TTC549 (cell line): Measurements from ENCODE around the gene KCNC3.

Experiments used
- FAIRE-seq: peaks from 2 replicates; lab custom pipeline; 2012; peaks lifted over from hg19 to GRCh38; lab: Jason Lieb, UNC

The KCNC3 gene

DNA sequence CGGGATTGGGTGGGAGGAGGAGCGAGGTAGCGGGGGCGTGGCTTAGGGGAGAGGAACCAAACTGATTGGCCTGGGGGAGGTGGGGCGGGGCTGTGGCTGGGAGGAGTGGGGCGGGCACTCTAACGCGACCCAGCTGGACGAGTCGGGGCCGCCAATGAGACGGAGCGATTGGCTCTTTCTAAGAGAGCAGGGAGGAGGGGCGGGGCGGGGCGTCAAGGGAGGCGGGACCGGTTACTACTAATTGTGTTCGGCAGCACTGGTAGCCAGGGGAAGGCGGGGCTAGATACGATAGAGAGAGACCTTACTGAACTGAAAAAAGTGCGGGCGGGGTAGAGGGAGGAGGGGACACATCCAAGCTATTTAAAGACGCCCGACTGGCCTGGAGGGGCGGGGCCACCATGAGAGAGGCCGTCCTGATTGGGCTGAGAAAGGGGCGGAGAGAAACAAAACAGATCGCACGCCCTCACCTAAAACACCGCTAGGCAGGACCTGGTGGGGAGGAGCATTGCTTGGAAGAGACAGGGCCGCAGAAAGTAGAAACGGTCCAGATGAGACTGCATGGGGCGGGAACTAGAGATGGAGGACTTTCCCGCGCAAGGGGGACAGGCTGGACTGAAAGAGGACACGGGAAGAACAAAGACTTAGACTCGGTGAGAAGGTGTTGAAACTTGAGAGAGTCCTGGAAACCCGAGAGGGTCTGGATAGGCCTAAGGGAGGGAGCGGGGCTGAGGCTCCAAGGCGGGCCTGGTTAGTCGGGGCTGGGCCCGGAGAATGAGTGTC is at the start of gene KCNC3:
KCNC3 (minus strand) TSS at position 232 of the 780 bp plus-strand sequence. CDS start 295 bp downstream, outside the sequence.
- FAIRE-seq: peak; percentile 98

DNA sequence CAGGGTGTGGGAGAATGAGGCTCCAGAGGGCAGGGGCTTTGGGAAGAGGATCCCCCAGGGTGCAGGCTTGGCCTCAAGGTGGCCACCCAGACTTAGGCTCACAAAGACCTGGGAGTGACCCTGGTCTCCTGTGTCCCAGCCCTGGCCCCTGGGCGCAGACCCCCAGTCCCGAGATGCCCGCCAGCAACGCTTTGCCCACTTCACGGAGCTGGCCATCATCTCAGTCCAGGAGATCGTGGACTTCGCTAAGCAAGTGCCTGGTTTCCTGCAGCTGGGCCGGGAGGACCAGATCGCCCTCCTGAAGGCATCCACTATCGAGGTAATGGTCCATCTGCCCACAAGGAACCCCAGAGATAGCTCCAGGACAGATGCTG is 49.7 kb upstream of the KCNC3 start:
- FAIRE-seq: no peak

DNA sequence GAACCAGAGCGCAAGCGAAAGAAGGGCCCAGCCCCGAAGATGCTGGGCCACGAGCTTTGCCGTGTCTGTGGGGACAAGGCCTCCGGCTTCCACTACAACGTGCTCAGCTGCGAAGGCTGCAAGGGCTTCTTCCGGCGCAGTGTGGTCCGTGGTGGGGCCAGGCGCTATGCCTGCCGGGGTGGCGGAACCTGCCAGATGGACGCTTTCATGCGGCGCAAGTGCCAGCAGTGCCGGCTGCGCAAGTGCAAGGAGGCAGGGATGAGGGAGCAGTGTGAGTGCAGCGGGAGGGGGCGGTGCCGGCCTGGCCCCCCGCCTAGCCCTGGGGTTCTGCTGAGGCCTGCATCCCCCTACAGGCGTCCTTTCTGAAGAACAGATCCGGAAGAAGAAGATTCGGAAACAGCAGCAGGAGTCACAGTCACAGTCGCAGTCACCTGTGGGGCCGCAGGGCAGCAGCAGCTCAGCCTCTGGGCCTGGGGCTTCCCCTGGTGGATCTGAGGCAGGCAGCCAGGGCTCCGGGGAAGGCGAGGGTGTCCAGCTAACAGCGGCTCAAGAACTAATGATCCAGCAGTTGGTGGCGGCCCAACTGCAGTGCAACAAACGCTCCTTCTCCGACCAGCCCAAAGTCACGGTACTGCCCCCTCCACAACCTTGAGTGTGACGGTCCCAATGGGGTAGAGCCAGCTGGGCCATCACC is 49.1 kb upstream of the KCNC3 start:
- no peak for FAIRE-seq

DNA sequence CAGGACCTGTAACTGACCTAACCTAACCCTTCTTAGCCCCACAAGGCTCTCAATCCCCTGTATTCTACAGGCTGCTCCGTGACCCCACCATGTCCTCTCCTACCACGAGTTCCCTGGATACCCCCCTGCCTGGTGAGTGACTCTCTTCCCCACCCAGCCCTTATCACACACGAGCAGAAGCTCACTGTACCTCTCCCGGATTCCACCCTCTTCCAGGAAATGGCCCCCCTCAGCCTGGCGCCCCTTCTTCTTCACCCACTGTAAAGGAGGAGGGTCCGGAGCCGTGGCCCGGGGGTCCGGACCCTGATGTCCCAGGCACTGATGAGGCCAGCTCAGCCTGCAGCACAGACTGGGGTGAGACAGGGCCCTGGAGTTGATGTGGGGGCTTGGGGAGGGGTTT is 48.3 kb upstream of the KCNC3 start:
- FAIRE-seq: no peak

DNA sequence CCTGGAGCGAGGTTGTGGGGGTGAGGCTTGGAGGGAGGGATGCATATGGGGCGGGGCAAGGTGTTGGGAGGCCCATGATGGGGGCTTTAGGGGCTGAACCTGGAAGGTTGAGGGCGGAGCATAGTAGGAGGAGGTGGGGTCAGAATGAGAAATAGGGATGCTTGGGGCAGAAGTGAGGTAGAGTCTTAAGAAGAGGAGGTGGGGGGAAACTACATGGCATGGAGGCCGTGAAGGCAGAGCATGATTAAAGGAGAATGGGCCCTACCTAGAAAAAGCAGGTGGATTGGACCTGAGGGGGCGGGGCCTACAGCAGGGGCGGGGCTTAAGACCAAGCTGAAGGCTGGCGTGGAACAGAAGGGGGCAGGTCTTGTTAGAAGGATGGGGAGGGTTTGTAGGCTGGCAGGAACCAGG is 47.9 kb upstream of the KCNC3 start:
- FAIRE-seq: no peak

DNA sequence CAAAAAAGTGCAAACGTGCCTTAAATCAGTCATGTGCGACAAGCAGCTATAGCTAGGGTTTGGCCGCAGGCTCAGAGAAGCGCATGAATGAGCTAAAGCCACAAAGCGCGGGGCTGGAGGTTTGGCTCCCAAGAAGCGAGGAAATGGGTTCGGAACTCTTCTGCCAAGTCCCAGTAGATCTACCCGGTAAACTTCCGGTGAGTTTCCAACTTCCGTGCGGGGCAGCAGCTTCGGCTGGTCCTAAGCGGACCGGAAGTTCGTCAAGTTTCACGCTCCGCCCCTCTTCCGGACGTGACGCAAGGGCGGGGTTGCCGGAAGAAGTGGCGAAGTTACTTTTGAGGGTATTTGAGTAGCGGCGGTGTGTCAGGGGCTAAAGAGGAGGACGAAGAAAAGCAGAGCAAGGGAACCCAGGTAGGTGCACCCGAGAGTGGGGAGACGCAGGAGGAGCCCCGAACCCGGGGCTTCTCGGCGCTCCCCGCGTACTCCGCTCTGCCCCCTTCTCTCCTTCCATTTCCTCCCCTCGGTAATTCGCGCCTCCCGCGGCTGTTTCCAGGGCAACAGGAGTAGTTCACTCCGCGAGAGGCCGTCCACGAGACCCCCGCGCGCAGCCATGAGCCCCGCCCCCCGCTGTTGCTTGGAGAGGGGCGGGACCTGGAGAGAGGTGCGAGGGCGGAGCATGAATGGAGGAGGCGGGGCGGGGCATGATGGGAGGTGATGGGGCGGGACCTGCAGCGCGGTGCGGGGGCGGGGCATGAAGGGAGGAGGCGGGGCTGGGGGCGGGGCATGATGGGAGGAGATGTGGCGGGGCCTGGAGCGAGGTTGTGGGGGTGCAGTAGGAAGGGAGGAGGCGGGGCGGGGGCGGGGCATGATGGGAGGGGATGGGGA is 47.2 kb upstream of the KCNC3 start, which contains the start of gene NR1H2:
NR1H2 (plus strand) TSS at position 292 of the 885 bp plus-strand sequence. CDS start 1,149 bp downstream, outside the sequence.
- peak; percentile 29 for FAIRE-seq

DNA sequence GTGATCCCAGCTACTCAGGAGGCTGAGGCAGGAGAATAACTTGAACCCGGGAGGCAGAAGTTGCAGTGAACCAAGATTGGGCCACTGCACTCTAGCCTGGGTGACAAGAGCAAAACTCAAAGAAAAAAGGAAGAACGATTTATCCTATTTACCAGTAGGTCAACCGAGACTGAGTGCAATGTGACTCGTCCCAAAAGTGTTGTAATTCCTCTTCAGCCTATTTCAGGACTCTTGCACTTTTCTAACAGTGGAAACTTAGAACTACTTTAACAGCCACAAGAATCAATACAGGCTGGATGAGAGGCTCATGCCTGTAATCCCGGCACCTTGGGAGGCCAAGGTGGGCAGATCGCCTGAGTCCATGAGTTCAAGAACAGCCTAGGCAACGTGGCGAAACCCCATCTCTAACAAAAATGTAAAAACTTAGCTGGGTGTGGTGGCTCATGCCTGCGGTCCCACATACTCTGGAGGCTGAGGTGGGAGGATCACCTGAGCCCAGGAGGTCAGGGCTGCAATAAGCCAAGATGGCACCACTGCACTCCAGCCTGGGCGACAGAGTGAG is 42.8 kb upstream of the KCNC3 start:
- FAIRE-seq: no peak

DNA sequence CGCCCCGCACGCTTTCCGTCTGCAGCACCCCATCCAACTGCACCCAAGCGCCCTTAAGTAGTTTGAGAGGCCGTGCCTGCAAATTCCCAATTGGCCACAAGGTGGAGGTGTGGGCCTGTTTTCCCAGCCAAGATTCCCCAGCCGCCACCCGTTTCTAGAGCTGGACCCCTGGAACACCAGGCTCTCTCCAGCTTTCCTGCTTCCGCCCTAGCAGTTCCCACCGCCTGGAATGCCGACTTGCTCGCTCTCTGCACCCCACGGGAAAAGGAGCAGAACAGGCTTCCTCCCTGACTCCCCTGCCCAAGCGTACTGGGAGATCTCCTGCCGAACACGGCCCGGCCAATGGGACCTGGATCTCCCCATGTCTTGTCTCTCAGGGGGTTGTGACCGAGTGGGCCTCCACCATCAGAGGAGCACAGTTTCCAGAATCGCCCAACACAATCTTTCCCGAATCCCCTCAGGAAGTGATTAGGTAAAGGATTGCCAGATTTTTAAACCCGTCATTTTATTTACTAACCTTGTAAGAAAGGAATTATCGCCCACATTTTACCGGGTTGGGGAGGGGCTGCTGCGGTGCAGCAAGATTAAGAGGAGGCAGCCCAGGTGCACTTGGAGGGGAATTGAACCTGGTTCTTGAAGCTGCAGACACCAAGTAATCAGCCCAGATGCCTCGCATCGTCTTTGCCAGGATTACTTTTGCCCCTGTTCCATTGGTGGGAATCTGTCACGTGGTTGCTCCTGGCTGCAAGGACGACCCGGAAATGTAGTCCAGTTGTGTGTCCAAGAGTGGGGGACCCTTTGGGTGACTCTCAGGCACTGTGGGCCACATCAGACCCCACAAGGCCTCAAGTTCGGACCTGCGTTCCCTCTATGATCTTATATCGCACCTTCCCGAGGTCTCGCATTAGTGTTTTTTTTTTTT is 39.7 kb upstream of the KCNC3 start:
- FAIRE-seq: no peak

DNA sequence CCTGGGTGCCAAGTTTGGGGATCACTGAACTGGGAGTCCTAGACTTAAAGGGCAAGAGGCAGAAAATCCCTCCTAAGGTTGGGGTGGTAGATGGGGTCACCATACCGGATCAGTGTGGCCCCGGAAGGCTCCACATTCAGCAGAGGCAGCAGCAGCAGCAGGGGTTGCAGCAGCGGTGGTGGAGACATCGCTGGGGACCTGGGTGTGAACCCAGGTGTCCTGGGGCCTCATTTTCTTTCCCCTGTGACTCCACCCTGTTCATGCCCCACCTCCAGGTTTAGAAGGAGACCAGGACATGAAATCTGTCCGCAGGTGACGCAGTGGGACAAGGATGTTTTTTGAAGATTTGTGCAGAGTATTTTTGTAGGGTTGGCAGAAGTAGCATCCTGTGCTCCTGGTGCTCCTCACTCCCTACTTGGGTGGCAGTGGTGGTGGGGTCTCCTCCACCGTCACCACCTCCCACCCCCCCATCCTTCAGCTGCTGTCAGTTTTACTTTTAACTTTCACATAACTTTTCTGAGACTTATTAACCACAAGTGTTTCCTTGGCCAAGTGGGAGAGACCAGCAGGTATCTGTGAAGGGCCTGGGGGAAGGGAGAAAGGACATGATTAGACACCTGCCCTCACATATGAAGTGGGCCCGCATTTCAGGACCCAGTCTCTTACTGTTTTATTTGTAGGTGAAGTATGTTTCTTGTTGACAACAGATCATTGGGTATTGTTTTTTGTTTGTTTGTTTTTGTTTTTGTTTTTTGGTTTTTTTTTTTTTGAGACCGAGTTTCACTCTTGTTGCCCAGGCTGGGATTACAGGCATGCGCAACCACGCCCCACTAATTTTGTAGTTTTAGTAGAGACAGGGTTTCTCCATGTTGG is 36.5 kb upstream of the KCNC3 start, which contains the start of gene NAPSA:
NAPSA (minus strand) TSS at position 206 of the 873 bp plus-strand sequence; CDS start at position 188, 18 bp downstream.
- FAIRE-seq: no peak

DNA sequence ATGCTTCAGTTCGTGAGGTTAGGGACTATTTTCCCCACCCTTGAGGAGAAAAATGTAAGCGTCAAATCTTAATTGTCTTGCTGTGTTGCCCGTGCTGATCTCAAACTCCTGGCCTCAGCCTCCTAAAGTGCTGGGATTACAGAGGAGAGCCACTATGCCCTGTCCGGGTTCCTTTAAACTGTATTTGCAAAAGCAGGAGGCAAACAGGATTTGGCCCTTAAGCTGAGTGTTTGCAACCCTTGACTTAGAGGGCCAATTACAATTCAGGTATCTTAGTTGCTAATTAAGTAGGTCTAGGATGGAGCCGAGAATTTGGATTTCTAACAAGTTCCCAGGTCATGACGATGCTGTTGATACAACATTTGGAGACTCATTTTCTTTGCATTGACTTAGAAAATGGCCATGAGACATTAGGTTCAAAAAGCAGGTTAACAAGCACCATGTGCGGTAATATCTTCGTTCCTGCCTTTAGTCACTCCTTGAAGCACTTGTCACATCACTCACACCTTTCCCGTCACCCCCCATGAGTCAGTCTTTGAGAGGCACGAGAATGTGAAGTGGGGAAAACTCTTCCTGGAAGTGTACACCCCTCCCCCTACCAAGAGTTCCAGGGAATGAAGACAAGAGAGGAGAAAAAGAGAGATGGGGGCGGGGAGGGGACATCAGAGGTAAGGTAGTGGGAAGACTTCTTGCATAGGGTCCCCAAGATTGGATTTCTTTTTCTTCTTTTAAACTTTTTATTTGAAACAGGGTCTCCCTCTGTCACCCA is 33.7 kb upstream of the KCNC3 start:
- no peak for FAIRE-seq

DNA sequence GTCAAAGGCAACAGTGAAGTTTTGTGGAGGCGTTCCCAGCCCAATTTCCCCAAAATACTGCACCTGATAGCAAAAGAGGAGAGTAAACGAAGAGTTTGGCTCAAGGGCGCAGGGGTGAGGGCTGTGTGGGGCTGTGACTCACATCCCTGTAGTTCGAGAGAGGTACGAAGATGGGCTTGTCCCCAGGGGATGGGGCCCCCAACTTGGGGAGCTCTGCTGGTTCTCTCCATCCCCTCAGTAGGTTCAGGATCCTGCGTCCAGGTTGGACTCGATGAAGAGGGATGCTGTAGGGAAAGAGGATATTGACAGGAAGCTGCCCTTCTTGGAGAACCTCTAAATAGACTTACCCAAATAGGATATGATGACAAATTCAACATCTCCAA is 32.8 kb upstream of the KCNC3 start:
- FAIRE-seq: no peak

DNA sequence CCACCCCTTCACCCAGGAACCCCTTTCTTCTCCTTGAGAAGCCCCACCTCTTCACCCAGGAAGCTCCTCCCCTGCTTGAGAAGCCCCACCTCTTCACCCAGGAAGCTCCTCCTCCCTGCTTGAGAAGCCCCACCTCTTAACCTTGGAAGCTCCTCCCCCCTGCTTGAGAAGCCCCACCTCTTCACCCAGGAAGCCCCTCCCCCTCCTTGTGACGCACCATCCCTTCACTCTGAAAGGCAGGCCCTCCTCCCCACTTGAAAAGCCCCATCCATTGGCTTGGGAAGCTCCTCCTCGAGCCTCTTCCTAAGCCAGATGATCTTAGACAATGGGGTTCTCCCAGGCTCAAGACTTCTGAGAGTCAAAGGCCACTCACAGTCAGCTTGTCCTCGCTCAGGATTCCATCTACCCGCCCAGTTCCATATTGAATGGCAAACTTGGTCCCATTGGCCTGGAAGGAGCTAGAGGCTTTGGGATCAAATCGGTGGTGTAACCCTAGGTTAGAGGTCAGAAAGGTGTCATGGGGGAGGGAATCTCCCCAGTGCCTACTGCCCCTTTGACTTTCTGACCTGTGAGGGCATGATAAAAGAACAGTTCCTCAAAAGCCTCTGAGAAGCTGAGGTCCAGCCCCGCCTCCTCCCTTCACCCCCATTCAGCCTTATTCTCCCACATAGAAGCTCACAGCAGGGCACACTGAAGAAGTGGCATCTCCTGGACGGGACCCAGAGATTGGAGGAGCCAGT is 32.3 kb upstream of the KCNC3 start:
- FAIRE-seq: no peak

DNA sequence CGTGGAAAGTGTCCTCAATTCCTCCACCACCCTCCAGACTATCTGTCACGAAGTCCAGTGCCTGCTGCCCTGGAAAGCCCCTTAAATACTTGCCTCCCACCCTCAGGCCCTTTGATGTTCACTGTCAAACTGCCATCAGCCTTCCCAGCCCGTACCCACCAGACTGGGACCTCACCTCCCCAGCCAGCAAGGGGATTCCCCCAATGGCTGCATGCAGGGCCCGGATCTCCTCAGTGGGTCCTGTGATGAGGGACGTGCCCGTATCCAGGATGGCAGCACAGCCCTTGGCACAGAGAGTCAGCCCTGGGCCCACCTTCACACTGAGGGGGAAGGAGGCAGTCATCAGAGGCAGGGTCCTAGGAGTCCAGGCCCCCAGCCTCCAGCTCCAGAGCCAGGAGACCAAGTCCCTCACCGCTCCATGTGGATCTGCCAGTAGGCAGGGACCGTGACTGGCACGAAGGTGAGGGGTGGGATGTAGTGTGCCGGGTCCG is 30.2 kb upstream of the KCNC3 start:
- no peak for FAIRE-seq

DNA sequence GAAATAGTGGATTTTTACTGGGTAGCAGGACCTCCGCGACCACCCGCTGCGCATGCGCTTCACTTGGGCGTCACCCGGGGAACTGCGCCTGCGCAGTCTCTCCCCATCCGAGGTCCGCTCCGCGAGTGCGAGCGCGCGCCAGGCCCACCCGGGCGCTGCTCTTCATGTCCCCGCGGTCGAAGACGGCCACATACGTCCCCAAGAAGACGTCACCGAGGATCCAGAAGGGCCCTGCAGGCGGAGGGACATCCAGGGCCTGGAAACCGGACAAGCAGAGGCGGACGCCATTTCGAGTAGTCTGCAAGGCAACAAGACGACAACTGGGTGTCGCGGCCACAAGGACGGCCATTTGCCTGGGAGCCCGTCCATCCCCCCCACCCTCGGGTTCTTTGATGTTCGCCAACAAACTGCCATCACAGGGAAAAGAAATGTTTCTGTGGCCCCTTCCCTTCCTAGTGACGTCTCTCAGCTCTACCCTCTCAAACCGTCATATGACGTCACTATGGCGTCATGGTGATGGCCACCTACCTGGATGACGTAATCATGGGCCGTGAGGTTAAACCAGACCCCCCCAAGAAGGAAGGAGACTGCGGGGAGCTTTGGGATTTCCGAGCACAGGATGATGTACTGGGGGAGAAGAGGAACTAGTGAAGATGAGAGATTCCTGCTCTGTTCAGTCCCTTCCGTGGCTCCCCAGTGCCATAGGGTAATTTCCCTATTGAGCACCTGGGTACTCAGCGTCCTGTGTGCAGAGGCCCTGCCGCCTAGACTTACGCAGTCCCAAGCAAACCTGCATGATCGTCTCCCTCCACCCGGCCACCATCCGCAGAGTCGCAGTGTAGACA is 29.5 kb upstream of the KCNC3 start:
- FAIRE-seq: no peak

DNA sequence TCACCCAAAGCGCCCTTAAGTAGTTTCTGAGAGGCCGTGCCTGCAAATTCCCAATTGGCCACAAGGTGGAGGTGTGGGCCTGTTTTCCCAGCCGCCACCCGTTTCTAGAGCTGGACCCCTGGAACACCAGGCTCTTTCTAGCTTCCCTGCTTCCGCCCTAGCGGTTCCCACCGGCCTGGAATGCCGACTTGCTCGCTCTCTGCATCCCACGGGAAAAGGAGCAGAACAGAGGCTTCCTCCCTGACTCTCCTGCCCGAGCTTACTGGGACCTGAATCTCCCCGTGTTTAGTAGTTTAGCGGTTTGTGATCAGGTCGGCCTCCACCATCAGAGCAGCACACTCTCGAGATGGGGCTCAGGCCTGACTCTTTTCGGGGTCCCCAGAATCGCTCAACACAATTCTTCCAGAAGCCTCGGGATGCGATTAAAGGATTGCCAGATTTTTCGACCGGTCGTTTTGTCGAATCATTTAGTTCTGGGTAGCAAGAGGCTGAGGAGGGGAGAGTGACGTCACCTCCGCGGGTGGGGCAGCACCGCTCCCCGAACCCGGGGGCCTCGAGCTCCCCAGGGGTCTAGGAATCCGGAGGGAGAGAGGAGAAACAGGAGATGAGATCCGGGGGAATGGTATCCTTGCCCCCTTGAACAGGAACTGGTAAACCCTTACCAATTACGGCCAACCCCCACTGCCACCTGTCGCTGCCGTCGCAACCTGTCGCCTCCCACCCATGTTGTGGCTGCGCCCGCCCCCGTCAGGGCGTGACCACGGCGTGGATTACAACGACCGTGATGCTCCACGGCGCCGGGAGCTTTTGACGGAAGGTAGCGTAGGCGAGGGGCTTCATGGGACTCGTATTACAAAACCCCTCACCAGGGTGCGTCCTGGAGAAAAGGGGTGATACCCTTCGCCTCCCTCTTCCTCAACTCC is 28.3 kb upstream of the KCNC3 start:
- no peak for FAIRE-seq

DNA sequence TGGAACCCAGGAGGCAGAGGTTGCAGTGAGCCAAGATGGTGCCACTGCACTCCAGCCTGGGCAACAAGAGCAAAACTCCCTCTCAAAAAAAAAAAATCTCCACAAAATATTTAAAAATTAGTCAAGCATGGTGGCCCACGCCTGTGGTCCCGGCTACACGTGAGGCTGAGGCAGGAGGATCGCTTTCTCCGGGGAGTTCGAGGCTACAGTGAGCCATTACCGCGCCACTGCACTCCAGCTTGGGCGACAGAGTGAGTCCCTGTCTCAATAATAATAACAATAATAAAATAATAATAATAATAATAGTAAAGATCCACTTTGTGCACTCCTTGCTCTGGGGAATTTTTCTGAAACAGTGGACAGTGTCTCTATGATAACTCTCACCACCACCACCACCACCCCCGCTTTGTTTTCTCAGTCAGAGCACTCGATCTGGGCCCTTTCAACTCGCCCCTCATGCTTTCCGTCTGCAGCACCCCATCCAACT is 27.6 kb upstream of the KCNC3 start:
- no peak for FAIRE-seq
